ENCODE measurements around the gene CACNA1S.

CACNA1S gene

GRCh38 chr1:201072149-201072548, 40.1 kb downstream of the CACNA1S start:
- Histone ChIP-seq H3K14ac (ENCODE audit: low read length) (no peak overlapping the region), H2AFZ (ENCODE audit: low read length) (no peak overlapping the region), H3K9me3 (replicated peaks in 1 of 2; ENCODE audit: control insufficient read depth in 2 of 2, insufficient read depth in 1 of 2, low read depth in 1 of 2, low read length in 2 of 2) (no peaks in the 10 kb centered on the region), H3K79me1 (ENCODE audit: low read depth, low read length) (no peaks in the 10 kb centered on the region), H3K18ac (ENCODE audit: low read length) (no peak overlapping the region), H3K4me3 (ENCODE audit: low read length in 2 of 2) (no peak overlapping the region), H3K36me3 (replicated peaks in 1 of 2; ENCODE audit: control insufficient read depth in 2 of 2, insufficient read depth in 2 of 2, low read length in 2 of 2) (no peaks in the 10 kb centered on the region), H2BK120ac (ENCODE audit: low read depth, low read length) (no peak overlapping the region), H2BK5ac (ENCODE audit: low read length) (no peak overlapping the region), H4K91ac (ENCODE audit: low read depth, low read length, poor library complexity) (no peak overlapping the region), H3K4me1 (ENCODE audit: control insufficient read depth in 2 of 2, insufficient read depth in 1 of 2, low read depth in 1 of 2, low read length in 2 of 2) (peaks cover 8 to 25% of the 10 kb centered on the region in 2 donors), H3K27ac (replicated peaks; ENCODE audit: low read length) (no peak overlapping the region), H2AK5ac (ENCODE audit: low read depth, low read length) (no peak overlapping the region), H2BK12ac (ENCODE audit: low read length) (no peak overlapping the region), H2BK15ac (ENCODE audit: low read length) (no peak overlapping the region), H3K9ac (ENCODE audit: low read depth, low read length, poor library complexity) (no peak overlapping the region), H4K8ac (ENCODE audit: low read depth, low read length) (no peak overlapping the region), H3K4ac (ENCODE audit: low read length) (no peak overlapping the region), H3K23ac (ENCODE audit: low read depth, low read length, poor library complexity) (no peak overlapping the region), H3K27me3 (ENCODE audit: control insufficient read depth in 3 of 3, insufficient read depth in 3 of 3, low read depth in 1 of 3, low read length in 3 of 3) (peaks cover 0 to 8% (median 0%) of the 10 kb centered on the region in 3 experiments), H3K4me2 (ENCODE audit: insufficient read depth, low read length, poor library complexity, severe bottlenecking) (no peak overlapping the region)
- WGBS, 2 donors (ENCODE audit: extremely low coverage in 2 of 2, insufficient read length in 2 of 2, insufficient replicate concordance in 1 of 2), result no CpG with 5 or more reads among the region's 5 CpGs
- no peak for DNase-seq (ENCODE audit: low spot score)

DNA sequence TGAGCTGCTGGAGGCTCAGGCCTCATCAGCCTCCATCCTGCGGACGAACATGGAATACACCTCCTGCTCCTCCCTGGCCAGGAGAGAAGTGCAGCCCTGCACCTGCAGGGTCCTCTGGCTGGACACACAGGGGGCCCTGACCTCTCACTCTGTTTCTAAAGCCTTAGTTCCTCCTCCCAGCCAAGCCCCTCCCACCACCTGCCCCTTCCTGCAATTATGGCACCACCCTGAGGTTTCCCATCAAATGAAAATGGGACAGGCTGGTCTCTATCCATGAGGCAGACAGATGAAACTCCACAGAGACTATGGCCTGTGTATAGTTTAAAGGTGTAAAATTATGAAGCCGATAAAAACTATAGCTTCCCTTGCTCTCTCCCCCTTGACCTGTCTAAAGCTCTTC, 42.6 kb downstream of the CACNA1S start:
- H3K4me2 ChIP-seq (ENCODE audit: insufficient read depth, low read length, poor library complexity, severe bottlenecking), result no peak overlapping the region
- peak overlapping the region; percentile 84 for H3K18ac ChIP-seq (ENCODE audit: low read length)
- H2AFZ ChIP-seq (ENCODE audit: low read length), result peak overlapping the region; percentile 83
- peak overlapping the region; percentile 30 for H2BK5ac ChIP-seq (ENCODE audit: low read length)
- no CpG with 5 or more reads among the region's 3 CpGs for WGBS, 2 donors (ENCODE audit: extremely low coverage in 2 of 2, insufficient read length in 2 of 2, insufficient replicate concordance in 1 of 2)
- peak overlapping the region; percentile 11 for H4K91ac ChIP-seq (ENCODE audit: low read depth, low read length, poor library complexity)
- peaks cover 0 to 13% (median 0%) of the 10 kb centered on the region in 3 experiments for H3K27me3 ChIP-seq (ENCODE audit: control insufficient read depth in 3 of 3, insufficient read depth in 3 of 3, low read depth in 1 of 3, low read length in 3 of 3)
- DNase-seq (ENCODE audit: low spot score), result no peak
- H2BK120ac ChIP-seq (ENCODE audit: low read depth, low read length), result no peak overlapping the region
- no peaks in the 10 kb centered on the region for H3K36me3 ChIP-seq (replicated peaks in 1 of 2; ENCODE audit: control insufficient read depth in 2 of 2, insufficient read depth in 2 of 2, low read length in 2 of 2)
- H2BK12ac ChIP-seq (ENCODE audit: low read length), result peak overlapping the region; percentile 75
- H3K14ac ChIP-seq (ENCODE audit: low read length), result no peak overlapping the region
- H3K4me3 ChIP-seq (ENCODE audit: low read length in 2 of 2), result no peak overlapping the region
- H3K9me3 ChIP-seq (replicated peaks in 1 of 2; ENCODE audit: control insufficient read depth in 2 of 2, insufficient read depth in 1 of 2, low read depth in 1 of 2, low read length in 2 of 2), result no peaks in the 10 kb centered on the region
- H3K79me1 ChIP-seq (ENCODE audit: low read depth, low read length), result no peaks in the 10 kb centered on the region
- H2BK15ac ChIP-seq (ENCODE audit: low read length), result no peak overlapping the region
- H3K4ac ChIP-seq (ENCODE audit: low read length), result no peak overlapping the region
- no peak overlapping the region for H4K8ac ChIP-seq (ENCODE audit: low read depth, low read length)
- H3K9ac ChIP-seq (ENCODE audit: low read depth, low read length, poor library complexity), result peak overlapping the region; percentile 68
- no peak overlapping the region for H3K27ac ChIP-seq (replicated peaks; ENCODE audit: low read length)
- peak overlapping the region; percentile 23 for H3K23ac ChIP-seq (ENCODE audit: low read depth, low read length, poor library complexity)
- H3K4me1 ChIP-seq (ENCODE audit: control insufficient read depth in 2 of 2, insufficient read depth in 1 of 2, low read depth in 1 of 2, low read length in 2 of 2), result peaks cover 8 to 25% of the 10 kb centered on the region in 2 donors
- peak overlapping the region; percentile 71 for H2AK5ac ChIP-seq (ENCODE audit: low read depth, low read length)

DNA sequence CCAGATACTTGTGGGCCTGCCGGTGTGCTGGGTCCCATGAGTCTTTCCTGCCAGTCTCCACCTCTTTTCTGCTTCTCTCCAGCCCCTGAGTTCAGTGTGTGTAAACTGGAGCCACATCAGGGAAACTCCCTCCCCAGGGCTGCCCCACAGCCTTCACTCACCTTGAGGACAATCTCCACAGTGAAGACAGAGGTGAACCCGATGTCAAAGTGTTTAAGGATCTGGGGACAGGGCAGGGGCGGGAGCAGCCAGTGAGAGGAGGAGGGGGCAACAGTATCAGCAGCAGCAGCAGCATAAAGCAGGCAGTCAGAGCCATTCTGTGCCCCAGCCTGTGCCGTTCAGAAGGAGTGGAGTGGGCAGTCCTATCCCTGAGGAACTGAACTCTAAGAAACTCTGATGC, 43.2 kb downstream of the CACNA1S start:
- Histone ChIP-seq H2AK5ac (ENCODE audit: low read depth, low read length) (peak overlapping the region; percentile 71), H3K79me1 (ENCODE audit: low read depth, low read length) (no peaks in the 10 kb centered on the region), H4K91ac (ENCODE audit: low read depth, low read length, poor library complexity) (peak overlapping the region; percentile 11), H3K27me3 (ENCODE audit: control insufficient read depth in 3 of 3, insufficient read depth in 3 of 3, low read depth in 1 of 3, low read length in 3 of 3) (peaks cover 0 to 13% (median 0%) of the 10 kb centered on the region in 3 experiments), H3K18ac (ENCODE audit: low read length) (peak overlapping the region; percentile 84), H3K9me3 (replicated peaks in 1 of 2; ENCODE audit: control insufficient read depth in 2 of 2, insufficient read depth in 1 of 2, low read depth in 1 of 2, low read length in 2 of 2) (no peaks in the 10 kb centered on the region), H2AFZ (ENCODE audit: low read length) (peak overlapping the region; percentile 83), H3K23ac (ENCODE audit: low read depth, low read length, poor library complexity) (no peak overlapping the region), H2BK120ac (ENCODE audit: low read depth, low read length) (peak overlapping the region; percentile 21), H3K36me3 (replicated peaks in 1 of 2; ENCODE audit: control insufficient read depth in 2 of 2, insufficient read depth in 2 of 2, low read length in 2 of 2) (no peaks in the 10 kb centered on the region), H3K4me3 (ENCODE audit: low read length in 2 of 2) (no peak overlapping the region), H3K4me2 (ENCODE audit: insufficient read depth, low read length, poor library complexity, severe bottlenecking) (no peak overlapping the region), H4K8ac (ENCODE audit: low read depth, low read length) (no peak overlapping the region), H3K9ac (ENCODE audit: low read depth, low read length, poor library complexity) (peak overlapping the region; percentile 9), H3K4ac (ENCODE audit: low read length) (peak overlapping the region; percentile 4), H3K4me1 (ENCODE audit: control insufficient read depth in 2 of 2, insufficient read depth in 1 of 2, low read depth in 1 of 2, low read length in 2 of 2) (peaks cover 8 to 25% of the 10 kb centered on the region in 2 donors), H2BK12ac (ENCODE audit: low read length) (peak overlapping the region; percentile 75), H3K14ac (ENCODE audit: low read length) (peak overlapping the region; percentile 14), H3K27ac (replicated peaks; ENCODE audit: low read length) (no peak overlapping the region), H2BK5ac (ENCODE audit: low read length) (peak overlapping the region; percentile 30), H2BK15ac (ENCODE audit: low read length) (no peak overlapping the region)
- WGBS, 2 donors (ENCODE audit: extremely low coverage in 2 of 2, insufficient read length in 2 of 2, insufficient replicate concordance in 1 of 2), result no CpG with 5 or more reads among the region's 4 CpGs
- no peak for DNase-seq (ENCODE audit: low spot score)

DNA sequence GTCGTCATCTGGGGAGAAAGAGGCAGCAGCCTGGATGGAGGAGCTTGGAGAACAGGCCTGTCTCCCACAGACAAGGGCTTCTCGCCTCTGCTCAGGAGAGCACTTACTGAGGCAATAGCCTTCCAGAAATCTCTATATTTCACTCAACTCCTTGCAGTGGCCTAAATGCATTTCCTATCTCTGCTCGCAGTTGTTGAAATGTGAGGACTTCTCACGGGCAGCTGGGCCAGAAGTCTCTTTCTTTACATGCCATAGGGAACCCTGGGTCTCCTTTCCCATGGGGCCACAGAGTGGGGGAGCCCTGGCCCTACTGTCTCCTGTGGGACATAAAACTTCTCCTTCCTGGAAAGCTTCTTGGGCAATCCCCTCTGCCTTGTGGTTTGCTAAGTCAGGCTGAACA, 45.2 kb downstream of the CACNA1S start:
- H3K14ac ChIP-seq (ENCODE audit: low read length), result no peak overlapping the region
- peaks cover 18 to 31% of the 10 kb centered on the region in 2 donors for H3K4me1 ChIP-seq (ENCODE audit: control insufficient read depth in 2 of 2, insufficient read depth in 1 of 2, low read depth in 1 of 2, low read length in 2 of 2)
- no CpG with 5 or more reads among the region's 4 CpGs for WGBS, 2 donors (ENCODE audit: extremely low coverage in 2 of 2, insufficient read length in 2 of 2, insufficient replicate concordance in 1 of 2)
- no peak overlapping the region for H3K27ac ChIP-seq (replicated peaks; ENCODE audit: low read length)
- no peak overlapping the region for H2BK12ac ChIP-seq (ENCODE audit: low read length)
- H3K79me1 ChIP-seq (ENCODE audit: low read depth, low read length), result no peaks in the 10 kb centered on the region
- no peak overlapping the region for H3K4ac ChIP-seq (ENCODE audit: low read length)
- no peak overlapping the region for H2AFZ ChIP-seq (ENCODE audit: low read length)
- no peak overlapping the region for H3K18ac ChIP-seq (ENCODE audit: low read length)
- H3K4me2 ChIP-seq (ENCODE audit: insufficient read depth, low read length, poor library complexity, severe bottlenecking), result no peak overlapping the region
- no peak overlapping the region for H3K9ac ChIP-seq (ENCODE audit: low read depth, low read length, poor library complexity)
- no peak overlapping the region for H3K4me3 ChIP-seq (ENCODE audit: low read length in 2 of 2)
- DNase-seq (ENCODE audit: low spot score), result no peak
- no peak overlapping the region for H2BK5ac ChIP-seq (ENCODE audit: low read length)
- peak overlapping the region; percentile 35 for H3K23ac ChIP-seq (ENCODE audit: low read depth, low read length, poor library complexity)
- no peaks in the 10 kb centered on the region for H3K9me3 ChIP-seq (replicated peaks in 1 of 2; ENCODE audit: control insufficient read depth in 2 of 2, insufficient read depth in 1 of 2, low read depth in 1 of 2, low read length in 2 of 2)
- peak overlapping the region; percentile 50 for H2BK15ac ChIP-seq (ENCODE audit: low read length)
- H2AK5ac ChIP-seq (ENCODE audit: low read depth, low read length), result no peak overlapping the region
- H3K36me3 ChIP-seq (replicated peaks in 1 of 2; ENCODE audit: control insufficient read depth in 2 of 2, insufficient read depth in 2 of 2, low read length in 2 of 2), result no peaks in the 10 kb centered on the region
- H3K27me3 ChIP-seq (ENCODE audit: control insufficient read depth in 3 of 3, insufficient read depth in 3 of 3, low read depth in 1 of 3, low read length in 3 of 3), result peaks cover 0 to 13% (median 0%) of the 10 kb centered on the region in 3 experiments
- H4K91ac ChIP-seq (ENCODE audit: low read depth, low read length, poor library complexity), result no peak overlapping the region
- no peak overlapping the region for H4K8ac ChIP-seq (ENCODE audit: low read depth, low read length)
- H2BK120ac ChIP-seq (ENCODE audit: low read depth, low read length), result peak overlapping the region; percentile 16

Measured in neuronal stem cell (in vitro differentiated cells).